Measurements from ENCODE around the gene KCNMA1.

Gene KCNMA1

GRCh38 chr10:77125231-77125630 is 512.4 kb downstream of the KCNMA1 start:
- no peak for DNase-seq

- DNase-seq, result no peak
Observed at GRCh38 chr10:77123330-77123729, 514.3 kb downstream of the KCNMA1 start.

- no peak for DNase-seq
Observed at GRCh38 chr10:77121829-77122228, 515.8 kb downstream of the KCNMA1 start.

- DNase-seq, result no peak
Observed at GRCh38 chr10:77120666-77121376, 516.8 kb downstream of the KCNMA1 start.

- DNase-seq, result no peak
Observed at GRCh38 chr10:77120012-77120411, 517.6 kb downstream of the KCNMA1 start.

- no peak for DNase-seq
Observed at GRCh38 chr10:77118603-77119282, 518.9 kb downstream of the KCNMA1 start.

GRCh38 chr10:77117501-77117900 is 520.1 kb downstream of the KCNMA1 start:
- DNase-seq, result no peak

- DNase-seq, result no peak
Observed at GRCh38 chr10:77116904-77117303, 520.7 kb downstream of the KCNMA1 start.

GRCh38 chr10:77114181-77114821 is 523.3 kb downstream of the KCNMA1 start:
- DNase-seq, result no peak

GRCh38 chr10:77111611-77112550 is 525.7 kb downstream of the KCNMA1 start:
- peak; percentile 55 for DNase-seq

GRCh38 chr10:77110757-77111156 is 526.9 kb downstream of the KCNMA1 start:
- DNase-seq, result peak; percentile 46

- DNase-seq, result no peak
Observed at GRCh38 chr10:77109351-77109994, 528.1 kb downstream of the KCNMA1 start.

GRCh38 chr10:77106676-77107075 is 530.9 kb downstream of the KCNMA1 start:
- peak; percentile 30 for DNase-seq

- no peak for DNase-seq
Observed at GRCh38 chr10:77105761-77106221, 531.8 kb downstream of the KCNMA1 start.

- DNase-seq, result peak; percentile 36
Observed at GRCh38 chr10:77104459-77104980, 533.1 kb downstream of the KCNMA1 start.

- no peak for DNase-seq
Observed at GRCh38 chr10:77103213-77103612, 534.4 kb downstream of the KCNMA1 start.

GRCh38 chr10:77101341-77101740 is 536.3 kb downstream of the KCNMA1 start:
- DNase-seq, result no peak

- no peak for DNase-seq
Observed at GRCh38 chr10:77099136-77099535, 538.5 kb downstream of the KCNMA1 start.

- DNase-seq, result no peak
Observed at GRCh38 chr10:77097625-77098024, 540.0 kb downstream of the KCNMA1 start.

GRCh38 chr10:77093126-77093525 is 544.5 kb downstream of the KCNMA1 start:
- DNase-seq, result no peak

- DNase-seq, result no peak
Observed at GRCh38 chr10:77091597-77092165, 545.9 kb downstream of the KCNMA1 start.
